Measurements from ENCODE around the gene ARRDC2.
"Not testable (repeated sequence)": the region's sequence is repeated elsewhere in the genome, so short reads cannot be mapped to it uniquely, and the experiment has no call there.

Gene ARRDC2

GRCh38 chr19:17989425-17990094, 18.4 kb upstream of the ARRDC2 start:
- no peak for DNase-seq (ENCODE audit: low read depth)

- DNase-seq (ENCODE audit: low read depth): no peak
These were observed 14.7 kb upstream of the ARRDC2 start for GRCh38 chr19:17993076-17993813.

- DNase-seq (ENCODE audit: low read depth): peak; percentile 48
These were observed 11.1 kb upstream of the ARRDC2 start for GRCh38 chr19:17996826-17997316.

DNA sequence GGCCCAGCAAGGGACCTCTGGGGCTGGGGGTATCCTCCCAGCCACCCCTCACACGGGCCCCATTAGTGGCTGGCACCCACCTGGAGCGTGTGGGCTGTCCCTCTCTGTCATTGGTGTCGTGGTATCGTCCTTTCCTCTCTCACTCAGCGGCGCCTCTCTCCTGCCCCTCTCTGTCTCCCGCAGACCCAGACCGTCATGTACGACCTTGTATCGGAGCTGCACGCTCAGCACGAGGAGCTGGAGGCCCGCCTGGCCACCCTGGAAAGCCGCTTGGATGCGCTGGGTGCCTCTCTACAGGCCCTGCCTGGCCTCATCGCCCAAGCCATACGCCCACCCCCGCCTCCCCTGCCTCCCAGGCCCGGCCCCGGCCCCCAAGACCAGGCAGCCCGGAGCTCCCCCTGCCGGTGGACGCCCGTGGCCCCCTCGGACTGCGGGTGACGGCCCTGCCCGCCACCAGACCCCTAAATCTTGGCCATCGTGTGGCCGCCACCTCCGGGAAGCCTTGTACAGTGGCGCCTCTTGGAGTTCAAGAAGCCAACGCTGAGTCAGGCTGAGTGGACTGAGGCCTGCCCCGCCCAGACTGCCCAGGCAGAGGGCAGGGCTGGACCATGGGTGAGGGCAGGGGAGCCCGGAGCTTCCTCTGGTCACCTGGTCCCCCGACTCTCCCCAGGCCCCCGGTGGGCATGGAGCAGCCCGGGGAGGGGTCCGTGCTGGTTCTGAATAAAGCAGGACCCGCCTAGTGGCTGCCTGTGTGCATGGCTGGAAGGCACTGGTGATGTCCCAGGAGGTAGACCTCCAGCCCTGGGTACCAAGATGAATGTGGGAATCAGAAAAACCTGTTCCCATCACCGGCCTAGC, 9.8 kb upstream of the ARRDC2 start:
- no peak for DNase-seq (ENCODE audit: low read depth)

DNA sequence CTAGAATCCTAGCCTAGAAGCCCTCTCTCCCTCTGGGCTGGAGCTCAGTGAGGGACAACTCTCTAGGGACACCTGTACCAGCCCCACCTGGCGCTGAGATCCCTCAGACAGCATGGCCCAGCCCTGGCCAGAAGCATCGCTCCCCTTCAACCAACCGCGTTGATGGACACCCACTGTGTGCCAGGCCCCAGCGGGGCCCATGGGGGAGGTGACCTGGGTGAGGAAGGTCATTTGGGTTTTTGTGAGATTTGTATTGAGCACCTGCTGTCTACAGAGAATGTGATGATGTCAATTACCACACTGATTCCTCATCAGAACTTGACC, 9.2 kb upstream of the ARRDC2 start:
- DNase-seq (ENCODE audit: low read depth): no peak

DNA sequence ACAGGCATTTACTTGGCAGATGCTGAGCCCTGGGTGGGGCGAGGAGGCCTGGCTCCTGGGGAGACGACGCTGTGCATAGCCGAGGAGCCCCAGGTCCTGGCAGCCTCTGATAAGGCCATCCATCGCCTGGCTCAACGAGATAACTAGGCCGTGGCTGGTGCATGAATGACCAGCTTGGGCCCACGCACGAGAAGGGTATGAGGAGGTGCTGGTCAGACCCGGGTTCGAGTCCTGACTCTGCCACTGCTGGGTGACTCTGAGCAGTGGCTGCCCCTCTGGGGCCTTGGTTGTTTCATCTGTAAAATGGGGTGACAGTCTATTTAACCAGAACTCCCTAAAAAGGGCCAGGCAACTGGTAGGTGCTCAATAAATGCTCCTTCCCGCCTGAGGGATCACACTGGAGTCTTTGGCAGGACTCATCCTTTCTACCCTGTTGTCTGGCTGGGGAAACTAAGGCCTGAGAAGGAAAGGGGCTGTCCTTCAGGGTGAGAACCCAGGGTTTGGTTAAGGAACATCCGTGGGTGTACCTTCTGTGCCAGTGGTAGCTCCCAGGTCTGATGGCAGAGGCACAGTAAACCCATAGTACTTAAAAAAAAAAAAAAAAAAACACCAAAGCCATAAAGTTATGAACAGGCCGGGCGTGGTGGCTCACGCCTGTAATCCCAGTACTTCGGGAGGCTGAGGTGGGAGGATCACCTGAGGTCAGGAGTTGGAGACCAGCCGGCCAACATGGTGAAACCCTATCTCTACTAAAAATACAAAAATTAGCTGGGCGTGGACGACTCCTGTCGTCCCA, 8.1 kb upstream of the ARRDC2 start:
- no peak for DNase-seq (ENCODE audit: low read depth)

DNA sequence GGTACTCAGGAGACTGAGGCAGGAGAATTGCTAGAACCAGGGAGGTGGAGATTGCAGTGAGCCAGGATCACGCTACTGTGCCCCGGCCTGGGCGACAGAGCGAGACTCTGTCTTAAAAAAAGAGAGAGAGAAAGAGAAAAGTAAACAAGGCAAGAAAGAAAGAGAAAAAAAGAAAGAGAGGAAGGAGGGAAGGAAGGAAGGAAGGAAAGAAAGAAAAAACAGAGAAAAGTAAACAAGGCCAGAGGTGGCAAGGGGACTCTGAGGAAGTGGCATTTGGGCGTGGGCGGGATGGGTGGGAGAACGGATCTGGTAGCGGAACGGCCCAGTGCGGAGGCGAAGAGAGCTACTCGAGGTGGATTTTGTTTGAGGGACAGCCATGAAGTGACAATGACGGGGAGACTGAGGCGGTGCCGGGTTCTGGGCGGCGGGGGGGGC, 7.5 kb upstream of the ARRDC2 start:
- DNase-seq (ENCODE audit: low read depth): no peak

DNA sequence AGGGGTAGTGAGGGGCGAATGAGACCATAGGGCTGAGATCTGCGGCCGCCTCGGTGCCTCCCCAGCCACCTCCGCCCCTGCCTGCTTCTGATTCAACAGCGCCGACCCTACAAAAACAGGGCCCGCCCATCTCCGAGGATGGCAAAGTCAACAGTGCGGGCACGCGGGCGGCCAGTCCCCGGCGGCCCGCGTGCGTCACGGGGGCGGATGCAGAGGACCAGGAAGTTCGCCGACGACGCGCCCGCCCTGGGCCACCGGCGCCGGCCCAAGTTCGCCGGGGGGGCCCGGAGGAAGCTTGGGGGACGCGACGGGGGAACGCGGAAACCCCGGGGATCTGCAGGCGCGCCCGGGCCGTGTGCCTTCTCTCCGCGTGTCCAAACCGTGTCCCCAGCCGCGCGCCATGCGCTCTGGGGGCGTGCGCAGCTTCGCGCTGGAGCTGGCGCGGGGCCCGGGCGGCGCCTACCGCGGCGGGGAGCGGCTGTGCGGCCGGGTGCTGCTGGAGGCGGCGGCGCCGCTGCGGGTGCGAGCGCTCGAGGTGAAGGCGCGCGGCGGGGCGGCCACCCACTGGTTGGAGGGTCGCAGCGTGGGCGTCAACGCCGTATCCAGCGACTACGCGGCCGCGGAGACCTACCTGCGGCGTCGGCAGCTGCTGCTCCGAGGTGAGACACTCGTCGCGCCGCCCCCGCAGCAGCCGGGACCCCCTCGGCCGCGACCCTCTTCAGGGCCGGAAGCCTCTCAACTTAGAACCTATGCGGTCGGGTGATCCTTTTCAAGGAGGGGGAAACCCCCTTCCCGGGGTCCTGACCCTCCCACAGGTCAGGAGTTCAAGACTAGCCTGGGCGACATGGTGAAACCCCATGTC, 6.8 kb upstream of the ARRDC2 start:
- peak; percentile 65 for DNase-seq (ENCODE audit: low read depth)

DNA sequence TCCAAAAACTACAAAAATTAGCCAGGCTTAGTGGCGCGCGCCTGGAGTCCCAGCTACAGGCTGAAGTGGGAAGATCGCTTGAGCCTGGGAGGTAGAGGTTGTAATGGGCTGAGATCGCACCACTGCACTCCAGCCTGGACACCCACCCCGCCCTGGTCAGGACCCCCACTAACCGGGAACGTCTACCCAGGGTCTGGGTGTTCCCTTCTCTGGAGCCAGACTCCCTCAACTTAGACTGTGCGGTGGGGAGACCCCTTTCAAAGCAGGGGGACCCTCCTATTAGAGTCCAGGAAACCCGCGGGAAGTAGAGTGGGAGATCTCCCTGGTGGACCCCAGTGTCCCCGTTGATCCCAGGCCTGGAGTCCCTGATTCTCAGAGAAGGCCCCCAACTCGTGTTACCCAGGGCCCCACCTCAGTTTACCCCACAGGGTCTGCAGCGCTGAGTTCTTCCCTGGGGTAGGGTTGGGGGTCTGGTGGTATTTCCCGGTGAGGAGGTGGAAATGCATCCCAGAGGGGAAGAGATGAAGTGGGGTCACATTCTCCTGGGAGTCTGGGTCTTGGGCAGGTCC, 6.1 kb upstream of the ARRDC2 start:
- no peak for DNase-seq (ENCODE audit: low read depth)

GRCh38 chr19:18002347-18002850, 5.6 kb upstream of the ARRDC2 start:
- DNase-seq (ENCODE audit: low read depth): no peak

- DNase-seq (ENCODE audit: low read depth): not testable (repeated sequence)
These were observed 2.2 kb upstream of the ARRDC2 start for GRCh38 chr19:18005750-18006149.

DNA sequence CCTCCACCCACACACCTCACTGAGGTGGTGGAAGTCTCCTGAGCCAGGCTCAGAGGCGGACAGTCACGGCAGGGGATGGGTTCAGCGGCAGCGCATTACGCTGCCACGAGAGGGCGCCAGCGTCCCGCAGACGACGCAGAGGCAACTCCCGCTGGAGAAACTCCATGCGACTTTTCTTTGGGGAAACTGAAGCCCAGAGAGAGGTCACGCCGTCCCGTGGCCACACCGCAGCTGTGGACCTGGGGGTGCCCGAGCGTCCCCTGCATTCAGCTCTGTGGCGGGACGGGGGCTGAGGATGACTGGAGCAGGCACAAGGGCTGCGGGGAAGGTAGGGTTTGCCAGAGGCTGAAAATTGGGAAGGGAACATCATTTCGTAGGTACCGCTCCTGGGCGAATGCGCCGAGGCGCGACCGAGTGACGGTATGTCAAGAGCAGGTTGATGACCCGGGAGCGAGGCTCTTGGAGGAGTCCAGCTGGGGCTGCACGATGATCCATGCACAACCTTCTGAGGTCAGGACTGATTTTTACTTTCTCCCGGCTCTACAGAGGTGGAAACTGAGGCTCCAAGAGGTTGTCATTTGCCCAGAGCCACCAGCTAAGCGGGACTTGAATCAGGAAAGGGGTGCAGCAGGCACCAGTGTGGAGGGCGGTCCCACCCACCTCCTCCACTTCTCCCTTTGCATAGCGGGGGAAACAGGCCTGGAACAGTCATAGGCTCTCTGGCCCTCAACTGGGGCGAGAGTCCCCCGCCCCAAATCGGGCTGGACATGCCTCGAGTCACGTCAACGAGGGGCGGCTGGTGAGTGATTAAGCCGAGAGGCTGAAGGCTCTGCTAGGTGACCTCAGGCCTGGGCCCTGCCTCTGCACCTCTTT, 690 bp upstream of the ARRDC2 start:
- peak; percentile 41 for DNase-seq (ENCODE audit: low read depth)

DNA sequence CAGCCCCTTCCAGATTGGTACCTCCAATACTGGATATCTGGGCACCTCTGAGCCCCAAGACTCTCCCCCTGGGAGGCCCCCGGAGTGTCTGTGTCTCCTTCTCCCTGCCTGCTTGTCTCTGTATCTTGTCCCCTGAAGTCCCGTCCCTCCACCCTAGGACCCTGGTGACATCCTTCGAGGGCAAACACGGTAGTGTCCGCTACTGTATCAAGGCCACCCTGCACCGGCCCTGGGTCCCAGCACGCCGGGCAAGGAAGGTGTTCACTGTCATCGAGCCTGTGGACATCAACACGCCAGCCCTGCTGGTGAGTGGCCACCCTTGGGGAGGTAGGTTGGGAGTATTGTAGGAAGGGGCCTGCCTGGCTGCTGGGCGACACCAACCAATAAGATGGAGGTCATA, 844 bp downstream of the ARRDC2 start:
- DNase-seq (ENCODE audit: low read depth): no peak

GRCh38 chr19:18009412-18010066, 1.6 kb downstream of the ARRDC2 start:
- no peak for DNase-seq (ENCODE audit: low read depth)

- DNase-seq (ENCODE audit: low read depth): no peak
These were observed 2.2 kb downstream of the ARRDC2 start for GRCh38 chr19:18010149-18010548.

DNA sequence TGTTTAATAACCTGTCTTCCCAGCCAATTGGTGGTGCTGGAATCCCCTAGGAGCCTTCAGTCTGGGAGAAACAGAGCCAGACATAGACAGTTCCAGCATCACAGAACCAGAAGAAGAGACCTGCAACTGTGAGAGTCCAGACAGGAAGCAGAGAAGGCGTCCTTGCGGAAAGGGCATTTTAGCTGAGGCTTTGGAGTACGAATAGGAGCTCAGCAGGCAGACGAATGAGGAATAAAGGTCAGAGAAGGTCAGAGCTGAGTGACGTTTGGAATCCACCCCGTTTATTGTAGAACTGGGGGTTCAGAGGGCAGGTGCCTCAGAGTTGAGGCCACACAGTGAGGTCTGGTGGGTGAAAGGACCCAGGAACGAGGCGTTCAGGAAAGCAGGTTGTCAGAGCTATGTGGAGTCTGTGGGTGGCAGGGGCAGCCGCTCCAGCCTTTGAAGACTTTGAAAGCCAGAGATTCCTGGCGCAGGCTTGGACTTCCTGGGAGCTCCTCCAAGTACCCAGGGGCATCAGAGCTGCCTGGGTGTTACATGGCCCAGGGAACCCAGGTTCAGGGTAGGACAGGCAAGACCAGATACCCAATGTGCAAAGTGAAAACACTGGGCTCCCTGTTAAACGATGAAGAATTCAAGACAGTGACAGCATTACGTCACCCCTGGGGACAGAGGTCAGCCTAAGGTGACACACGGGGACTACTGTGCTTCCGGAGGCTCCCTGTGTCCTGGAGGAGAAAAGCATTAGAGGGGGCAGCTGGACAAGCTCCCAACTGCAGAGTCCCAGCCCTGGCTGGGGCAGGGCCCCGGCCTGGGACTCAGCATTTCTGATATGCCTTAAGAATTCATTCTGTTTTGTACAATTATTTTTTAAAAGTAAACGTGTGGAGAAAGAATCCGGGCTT, 5.5 kb downstream of the ARRDC2 start:
- DNase-seq (ENCODE audit: low read depth): no peak

DNA sequence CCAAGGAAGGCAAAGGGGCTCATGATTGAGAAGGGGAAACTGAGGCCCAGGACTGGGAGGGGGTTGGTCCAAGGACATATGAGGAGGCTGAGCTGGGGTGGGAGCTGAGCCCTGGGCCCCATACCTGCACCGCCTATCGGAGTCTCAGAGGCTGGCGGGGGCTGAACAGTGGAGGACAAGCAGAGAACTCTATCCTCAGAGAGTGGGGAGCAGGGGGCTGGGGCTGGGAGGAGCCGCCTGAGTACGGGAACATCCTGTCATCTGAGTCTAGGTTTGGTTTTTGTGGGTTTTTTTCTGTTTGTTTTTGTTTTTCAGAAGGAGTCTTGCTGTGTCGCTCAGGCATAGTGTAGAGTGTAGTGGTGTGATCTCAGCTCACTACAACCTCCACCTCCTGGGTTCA, 6.2 kb downstream of the ARRDC2 start:
- no peak for DNase-seq (ENCODE audit: low read depth)

Data from GM04504 (cell line).